Pancreas (tissue), 10 donors: Measurements from ENCODE around the gene FBXO10. TPM values are rescaled to one million over a fixed set of nuclear protein-coding genes. Genes with fewer than 3 reads are reported as not detected.
A peak's percentile ranks its signal among the peaks of the same experiment; 100 is the strongest.

Experiments
- ATAC-seq, 4 donors: fragments of 200-7000 bp; cut with Tn5 transposase; one replicate each; pipeline versions ENCODE4 v1.8.0 to v1.9.1; 2020; ENCODE audit warnings: mild to moderate bottlenecking in 4 of 4, moderate library complexity in 4 of 4
- DNase-seq, 6 donors: peaks; one replicate each; pipeline ENCODE4 v3.0.0-alpha.2; 2020
- FAIRE-seq: peaks from 2 replicates; lab custom pipeline; 2012; peaks lifted over from hg19 to GRCh38; lab: Jason Lieb, UNC
- H3K27ac ChIP-seq, 4 donors: fragments of 200-600 bp; sonication (generic); 1 replicate in 3 of 4; 2 replicates in 1 of 4; pipeline versions ENCODE4 v1.5.0 to v1.8.0; 2020
- H3K27me3 ChIP-seq, 4 donors: fragments of 200-600 bp; one replicate each; pipeline ENCODE4 v1.8.0; 2021
- H3K36me3 ChIP-seq, 3 donors: fragments of 200-600 bp; sonication (generic) in 1 of 3; one replicate each; pipeline versions ENCODE4 v1.5.0 to v1.8.0; 2020 to 2021
- H3K4me1 ChIP-seq, 3 donors: fragments of 200-600 bp; one replicate each; pipeline ENCODE4 v1.8.0; 2021
- H3K4me3 ChIP-seq, 4 donors: fragments of 200-600 bp; sonication (generic) in 2 of 4; one replicate each; pipeline versions ENCODE4 v1.5.0 to v1.8.0; 2020 to 2021
- H3K9me3 ChIP-seq, 4 donors: fragments of 200-600 bp; one replicate each; pipeline ENCODE4 v1.8.0; 2021
- WGBS, 2 donors: extraction: QIAGEN DNeasy Blood & Tissue Kit; methylation state at CpG; one replicate each; pipeline ENCODE4 v1.1.7; 2013; 5-methylcytosine and 5-hydroxymethylcytosine counted together
- intact Hi-C, 3 donors: fragments of 100-400 bp; cut with DNase I; formaldehyde crosslinking; loops; one replicate each; pipeline versions ENCODE4 v1.11.1 to v1.14.2; 2022
- polyA plus RNA-seq, 2 donors: library from polyadenylated mRNA; stranded (reverse); fragments of 200-250 nt; gene quantifications; one replicate each; pipeline ENCODE4 v1.2.3, GENCODE V29; 2013
- total RNA-seq, 6 donors: library from RNA; stranded (reverse); fragmentation: NEBNext Ultra II Directional in 4 of 6; extraction: Animal tissue kit (Norgen Biotek cat#: 25700) in 4 of 6; gene quantifications; one replicate each; pipeline versions ENCODE4 v1.2.1 to v1.2.4, GENCODE V29; 2021 to 2023
- TF ChIP-seq, protein P1 (sequence below), 4 donors: fragments of 200-600 bp; sonication (generic) in 3 of 4; IDR thresholded peaks; one replicate each; pipeline versions ENCODE4 v1.5.0 to v1.8.0; 2021; ENCODE audit warnings: antibody characterized with exemption in 4 of 4
- donor health status: healthy with polysubstance abuse.
- donor health status: DM: no; HTN: no; CAD: no; lungs with moderate emphysema.
- donor health status: DM: no; HTN: no; CAD: no.
- donor health status: control.
- donor health status: control.
- donor health status: Bipolar disorder and iron deficiency.
- donor health status: DM: yes; HTN: yes; CAD: no.
- donor health status: DM: no; HTN: no; CAD: no.
- donor health status: DM: no; HTN: no; CAD: no.
- donor health status: DM: yes; HTN: yes; CAD: no.

FBXO10 gene
- total and polyA plus RNA-seq, 8 donors = 3.9 to 7.9 (median 6.1) TPM

DNA sequence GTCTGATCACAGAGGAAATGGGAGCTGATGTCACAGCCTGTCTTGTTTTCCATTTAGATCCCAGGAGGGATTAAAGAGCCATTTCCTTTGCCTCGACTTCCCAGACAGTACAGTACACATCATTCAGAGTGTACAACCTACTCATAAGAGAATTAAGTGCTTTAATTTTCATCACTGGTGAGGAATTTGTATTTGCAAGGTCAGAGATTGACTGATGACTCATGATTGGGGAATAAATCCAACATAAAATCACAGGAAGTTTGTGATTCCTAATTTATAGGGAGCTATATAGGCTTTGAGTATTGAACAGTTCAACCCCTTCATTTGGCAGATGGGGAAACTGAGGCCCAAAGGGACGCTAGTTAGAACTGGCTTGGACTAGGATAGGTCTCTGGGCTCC, 20.3 kb upstream of the FBXO10 start:
- Histone ChIP-seq H3K9me3 (no peaks in the 10 kb centered on the region), H3K4me1 (peaks cover 0 to 11% (median 0%) of the 10 kb centered on the region in 3 donors), H3K4me3 (no peak overlapping the region), H3K36me3 (no peaks in the 10 kb centered on the region), H3K27me3 (no peaks in the 10 kb centered on the region), H3K27ac (no peak overlapping the region)
- intact Hi-C loops = loop anchor here in 1 of 3 donors (10.0 kb wide), 1 partner anchor 112 kb away; the partner anchor contains the start of gene POLR1E
- DNase-seq (no peak), ATAC-seq (no peak), FAIRE-seq (no peak)
- TF ChIP-seq, protein P1, sequence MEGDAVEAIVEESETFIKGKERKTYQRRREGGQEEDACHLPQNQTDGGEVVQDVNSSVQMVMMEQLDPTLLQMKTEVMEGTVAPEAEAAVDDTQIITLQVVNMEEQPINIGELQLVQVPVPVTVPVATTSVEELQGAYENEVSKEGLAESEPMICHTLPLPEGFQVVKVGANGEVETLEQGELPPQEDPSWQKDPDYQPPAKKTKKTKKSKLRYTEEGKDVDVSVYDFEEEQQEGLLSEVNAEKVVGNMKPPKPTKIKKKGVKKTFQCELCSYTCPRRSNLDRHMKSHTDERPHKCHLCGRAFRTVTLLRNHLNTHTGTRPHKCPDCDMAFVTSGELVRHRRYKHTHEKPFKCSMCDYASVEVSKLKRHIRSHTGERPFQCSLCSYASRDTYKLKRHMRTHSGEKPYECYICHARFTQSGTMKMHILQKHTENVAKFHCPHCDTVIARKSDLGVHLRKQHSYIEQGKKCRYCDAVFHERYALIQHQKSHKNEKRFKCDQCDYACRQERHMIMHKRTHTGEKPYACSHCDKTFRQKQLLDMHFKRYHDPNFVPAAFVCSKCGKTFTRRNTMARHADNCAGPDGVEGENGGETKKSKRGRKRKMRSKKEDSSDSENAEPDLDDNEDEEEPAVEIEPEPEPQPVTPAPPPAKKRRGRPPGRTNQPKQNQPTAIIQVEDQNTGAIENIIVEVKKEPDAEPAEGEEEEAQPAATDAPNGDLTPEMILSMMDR (IDR thresholded peaks at IDR 0.05) = no peak
- 31% methylated on average over 2 of the region's 2 CpGs for WGBS, 2 donors

GRCh38 chr9:37593883-37594448, 17.8 kb upstream of the FBXO10 start:
- TF ChIP-seq, protein P1 (IDR thresholded peaks at IDR 0.05) = no peak
- no peak overlapping the region for H3K27ac ChIP-seq

GRCh38 chr9:37592108-37592951, 16.1 kb upstream of the FBXO10 start, which contains the start of gene TOMM5:
Gene TOMM5, minus strand, starts transcription at chr9:37592597. Its CDS starts 65 bp downstream, at chr9:37592532.
- peak; percentile 88 to 96 (median 94) for DNase-seq
- peak; percentile 97 to 99 (median 98) for ATAC-seq
- Histone ChIP-seq H3K36me3 (peaks cover 0 to 15% (median 3%) of the 10 kb centered on the region in 3 donors), H3K27ac (peak within 1 kb of the TSS; percentile 27 to 70 (median 64)), H3K4me3 (peak within 1 kb of the TSS; percentile 59 to 97 (median 68)), H3K9me3 (no peaks in the 10 kb centered on the region), H3K27me3 (no peaks in the 10 kb centered on the region), H3K4me1 (peaks cover 5 to 29% (median 8%) of the 10 kb centered on the region in 3 donors)
- FAIRE-seq = no peak
- 0% methylated on average over 72 of the region's 72 CpGs for WGBS, 2 donors
- TF ChIP-seq, protein P1 (IDR thresholded peaks at IDR 0.05) = no peak
- intact Hi-C loops = loop anchor here in 1 of 3 donors (10.0 kb wide), 1 partner anchor 108 kb away; the partner anchor contains the start of gene POLR1E

More at GRCh38 chr9:37593883-37594448, 17.8 kb upstream of the FBXO10 start:
- H3K36me3 ChIP-seq = no peaks in the 10 kb centered on the region
- no peaks in the 10 kb centered on the region for H3K9me3 ChIP-seq
- no peaks in the 10 kb centered on the region for H3K27me3 ChIP-seq
- peaks cover 5 to 29% (median 8%) of the 10 kb centered on the region in 3 donors for H3K4me1 ChIP-seq
- 65 to 75% methylated on average over 6 of the region's 6 CpGs for WGBS, 2 donors
- FAIRE-seq (no peak), DNase-seq (no peak), ATAC-seq (no peak)
- intact Hi-C loops = loop anchor here in 1 of 3 donors (10.0 kb wide), 1 partner anchor 109 kb away; the partner anchor contains the start of gene POLR1E
- H3K4me3 ChIP-seq = no peak overlapping the region

GRCh38 chr9:37587521-37587920, 11.3 kb upstream of the FBXO10 start:
- H3K4me3 ChIP-seq = no peak overlapping the region
- no peak for FAIRE-seq
- H3K27me3 ChIP-seq = no peaks in the 10 kb centered on the region
- H3K36me3 ChIP-seq = peaks cover 0 to 34% (median 3%) of the 10 kb centered on the region in 3 donors
- intact Hi-C loops = no loop called here
- peaks cover 5 to 21% (median 8%) of the 10 kb centered on the region in 3 donors for H3K4me1 ChIP-seq
- ATAC-seq = no peak
- 77 to 84% methylated on average over 4 of the region's 4 CpGs for WGBS, 2 donors
- no peak for DNase-seq
- H3K9me3 ChIP-seq = no peaks in the 10 kb centered on the region
- TF ChIP-seq, protein P1 (IDR thresholded peaks at IDR 0.05) = no peak
- H3K27ac ChIP-seq = no peak overlapping the region
